HG02588 (cell line): ENCODE results near the gene OR2A25.
"Not testable (repeated sequence)": the region's sequence is repeated elsewhere in the genome, so short reads cannot be mapped to it uniquely, and the experiment has no call there.

Source experiments
- ATAC-seq: cut with Tn5 transposase; IDR thresholded peaks from one replicate; pipeline ENCODE4 v1.9.1; 2021; ENCODE audit warnings: mild to moderate bottlenecking, moderate library complexity; ENCODE audit not compliant: unreplicated experiment

OR2A25 gene

GRCh38 chr7:144069511-144069910 lies at the start of gene OR2A25:
Gene OR2A25 (plus strand): TSS chr7:144069811. CDS start chr7:144074220, 4,409 bp downstream.
- no peak for ATAC-seq

GRCh38 chr7:144020340-144020739 lies 49.3 kb upstream of the OR2A25 start:
- no peak for ATAC-seq

- ATAC-seq, result no peak
These were observed 47.4 kb upstream of the OR2A25 start for GRCh38 chr7:144022169-144022568.

- ATAC-seq, result no peak
These were observed 46.3 kb upstream of the OR2A25 start for GRCh38 chr7:144023171-144023827.

GRCh38 chr7:144024213-144024612 lies 45.4 kb upstream of the OR2A25 start:
- ATAC-seq, result no peak

GRCh38 chr7:144026203-144026883 lies 43.3 kb upstream of the OR2A25 start:
- ATAC-seq, result no peak

- ATAC-seq, result no peak
These were observed 42.5 kb upstream of the OR2A25 start for GRCh38 chr7:144027070-144027469.

- no peak for ATAC-seq
These were observed 41.6 kb upstream of the OR2A25 start for GRCh38 chr7:144027974-144028373.

- no peak for ATAC-seq
These were observed 41.1 kb upstream of the OR2A25 start for GRCh38 chr7:144028547-144028946.

GRCh38 chr7:144032516-144032915 lies 37.1 kb upstream of the OR2A25 start:
- no peak for ATAC-seq

GRCh38 chr7:144032985-144033709 lies 36.5 kb upstream of the OR2A25 start:
- ATAC-seq, result no peak

GRCh38 chr7:144035385-144035784 lies 34.2 kb upstream of the OR2A25 start:
- no peak for ATAC-seq

- ATAC-seq, result no peak
These were observed 33.2 kb upstream of the OR2A25 start for GRCh38 chr7:144036302-144036885.

GRCh38 chr7:144037414-144038035 lies 32.1 kb upstream of the OR2A25 start:
- no peak for ATAC-seq

GRCh38 chr7:144038887-144039286 lies 30.7 kb upstream of the OR2A25 start:
- no peak for ATAC-seq

- ATAC-seq, result no peak
These were observed 21.0 kb upstream of the OR2A25 start, which contains the start of gene OR2A5 for GRCh38 chr7:144048648-144049047. Gene OR2A5 (plus strand): TSS chr7:144048948. CDS start chr7:144050402, 1,454 bp downstream.

GRCh38 chr7:144049491-144049890 lies 20.1 kb upstream of the OR2A25 start:
- ATAC-seq, result no peak

GRCh38 chr7:144050093-144050492 lies 19.5 kb upstream of the OR2A25 start:
- ATAC-seq, result no peak

- ATAC-seq, result not testable (repeated sequence)
These were observed 18.7 kb upstream of the OR2A25 start for GRCh38 chr7:144050884-144051283.

- no peak for ATAC-seq
These were observed 11.7 kb upstream of the OR2A25 start for GRCh38 chr7:144057954-144058353.

GRCh38 chr7:144063710-144064109 lies 5.9 kb upstream of the OR2A25 start:
- no peak for ATAC-seq
